GM23248 (cell line): ENCODE results near the gene PLAAT3.

Experiments
- EZH2 ChIP-seq: fragments of 200-600 bp; sonication (generic); IDR thresholded peaks from 2 replicates; pipeline ENCODE4 v1.6.1; 2018; ENCODE audit warnings: antibody characterized with exemption, mild to moderate bottlenecking; ENCODE audit not compliant: insufficient read depth, poor library complexity, severe bottlenecking
- EZH2phosphoT487 ChIP-seq: fragments of 200-600 bp; sonication (generic); IDR thresholded peaks from 2 replicates; pipeline ENCODE4 v1.6.1; 2018; ENCODE audit warnings: antibody characterized with exemption, moderate library complexity, mild to moderate bottlenecking, low read depth; ENCODE audit not compliant: insufficient read depth

DNA sequence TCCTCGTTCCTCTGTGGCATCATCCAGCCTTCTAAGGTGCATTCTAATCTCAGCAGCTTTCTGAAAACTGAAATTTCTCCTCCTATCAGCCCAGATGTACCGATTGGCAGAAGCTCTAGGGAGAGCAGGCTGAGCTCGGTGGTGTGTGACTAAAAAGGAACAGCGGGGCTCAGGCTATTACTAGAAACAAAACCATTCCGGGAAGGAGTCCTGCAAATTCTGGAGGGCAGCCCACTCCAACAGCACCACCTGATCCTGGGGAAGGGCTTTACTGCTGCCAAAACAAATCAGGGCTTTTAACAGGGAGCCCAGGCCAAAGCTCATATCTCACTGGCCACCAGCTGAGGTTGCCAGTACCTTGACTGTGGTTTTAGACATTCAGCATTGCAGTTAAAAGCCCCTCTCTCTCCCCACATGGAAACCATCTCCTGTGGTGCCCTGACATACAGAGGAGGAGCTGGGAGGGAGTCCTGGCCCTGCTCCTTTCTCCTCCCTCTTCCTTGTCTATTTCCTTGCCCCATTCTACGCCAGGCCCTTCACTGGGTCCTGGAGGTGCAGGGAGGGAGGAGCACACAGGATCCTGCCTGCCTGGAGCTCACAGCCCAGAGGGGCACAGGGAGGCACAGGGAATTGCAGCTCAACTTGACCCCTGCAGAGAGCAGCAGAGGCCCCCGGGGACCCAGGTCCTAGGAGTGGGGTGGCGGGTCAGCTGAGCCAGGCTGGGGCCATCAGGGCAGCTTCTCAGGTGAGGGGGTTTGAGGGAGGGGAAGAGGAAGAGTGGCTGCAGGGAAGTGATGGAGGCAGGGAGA, 76.7 kb downstream of the PLAAT3 start:
- TF ChIP-seq EZH2phosphoT487: no peak
- no peak for TF ChIP-seq EZH2
